ENCODE results near the gene HSD17B8. TPM values are rescaled to one million over a fixed set of nuclear protein-coding genes. Genes with fewer than 3 reads are reported as not detected.

HSD17B8 gene
- total and polyA plus RNA-seq, 4 donors, result 2.7 to 8.8 (median 4.4) TPM

DNA sequence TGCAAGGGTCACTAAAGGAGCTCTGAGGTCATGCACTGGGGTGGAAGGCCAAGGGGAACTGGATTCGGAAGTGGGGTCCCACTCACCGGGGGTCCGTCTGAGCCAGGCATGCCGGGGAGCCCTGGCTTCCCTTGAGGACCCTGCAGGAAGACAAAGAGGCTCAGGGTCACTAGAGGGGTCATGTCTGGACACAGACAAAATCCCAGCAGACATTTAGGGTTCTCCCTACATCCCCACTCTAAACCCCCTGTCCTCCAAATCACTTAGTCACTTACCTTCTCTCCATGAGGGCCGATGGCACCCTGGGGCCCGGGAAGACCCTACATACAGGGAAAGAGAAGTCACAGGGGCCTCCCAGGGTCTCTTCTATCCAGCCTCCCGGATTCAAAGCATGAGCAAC lies 27.5 kb upstream of the HSD17B8 start:
- no peaks in the 10 kb centered on the region for H3K36me3 ChIP-seq (ENCODE audit: control insufficient read depth in 1 of 2, insufficient read depth in 2 of 2, low read length in 1 of 2)
- ATAC-seq (ENCODE audit: low FRiP score), result no peak
- intact Hi-C loops (cut with DNase I), result no loop called here
- H3K27ac ChIP-seq (ENCODE audit: low read depth in 1 of 2, low read length in 2 of 2), result no peak overlapping the region
- H3K4me3 ChIP-seq (ENCODE audit: low read length in 2 of 2), result no peak overlapping the region
- H3K27me3 ChIP-seq (ENCODE audit: control insufficient read depth in 1 of 2, insufficient read depth in 2 of 2, low read length in 1 of 2), result no peaks in the 10 kb centered on the region
- no peaks in the 10 kb centered on the region for H3K9me3 ChIP-seq (ENCODE audit: control insufficient read depth, low read length)
- 86 to 91% methylated on average over 7 of the region's 7 CpGs for WGBS, 2 donors
- DNase-seq, result peak in 1 of 2 donors; percentile 55
- H3K4me1 ChIP-seq (ENCODE audit: control insufficient read depth in 1 of 2, insufficient read depth in 2 of 2, low read length in 2 of 2), result no peaks in the 10 kb centered on the region

DNA sequence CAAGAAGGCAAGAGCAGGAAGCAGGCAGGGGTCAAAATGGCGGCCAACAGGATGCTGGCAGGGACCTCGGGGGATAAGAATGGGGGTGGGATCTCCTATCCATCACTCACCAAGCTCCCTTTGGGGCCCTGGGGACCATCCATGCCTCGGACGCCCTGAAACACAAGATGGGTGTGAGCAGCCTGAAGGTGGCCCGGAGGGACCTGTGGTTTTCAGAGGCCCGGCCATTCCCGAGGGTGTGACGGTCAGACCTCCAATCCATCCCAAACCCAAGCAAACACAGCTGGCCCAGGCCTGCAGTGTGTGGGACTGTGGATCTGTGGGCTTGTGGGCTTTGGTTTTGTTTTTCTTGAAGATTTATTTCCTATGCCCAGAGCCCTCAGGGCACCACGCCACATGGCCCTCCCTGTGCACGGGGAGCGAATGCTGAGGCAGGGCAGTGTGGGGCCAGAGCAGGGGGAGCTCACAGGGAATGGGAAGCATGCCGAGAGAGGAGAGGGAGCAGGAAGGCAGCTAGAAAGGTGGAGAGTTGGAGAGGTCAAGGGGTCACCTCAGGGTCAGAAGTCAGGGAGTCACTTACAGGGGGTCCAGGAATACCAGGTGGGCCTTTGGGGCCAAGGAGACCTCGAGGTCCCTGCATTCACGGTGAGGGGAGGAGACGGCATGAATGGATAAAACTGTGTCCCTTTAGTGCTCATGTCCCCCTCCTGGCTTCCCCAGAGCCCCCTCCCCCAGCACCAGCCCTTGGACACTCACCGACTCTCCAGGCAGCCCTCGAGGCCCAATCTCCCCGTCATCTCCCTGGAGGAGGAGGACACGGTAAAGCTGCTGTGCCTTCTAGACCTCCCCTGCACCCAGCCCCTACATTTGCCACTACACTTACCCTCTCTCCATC lies 26.7 kb upstream of the HSD17B8 start:
- ATAC-seq (ENCODE audit: low FRiP score), result no peak
- no peak for DNase-seq
- 79 to 81% methylated on average over 19 of the region's 19 CpGs for WGBS, 2 donors

DNA sequence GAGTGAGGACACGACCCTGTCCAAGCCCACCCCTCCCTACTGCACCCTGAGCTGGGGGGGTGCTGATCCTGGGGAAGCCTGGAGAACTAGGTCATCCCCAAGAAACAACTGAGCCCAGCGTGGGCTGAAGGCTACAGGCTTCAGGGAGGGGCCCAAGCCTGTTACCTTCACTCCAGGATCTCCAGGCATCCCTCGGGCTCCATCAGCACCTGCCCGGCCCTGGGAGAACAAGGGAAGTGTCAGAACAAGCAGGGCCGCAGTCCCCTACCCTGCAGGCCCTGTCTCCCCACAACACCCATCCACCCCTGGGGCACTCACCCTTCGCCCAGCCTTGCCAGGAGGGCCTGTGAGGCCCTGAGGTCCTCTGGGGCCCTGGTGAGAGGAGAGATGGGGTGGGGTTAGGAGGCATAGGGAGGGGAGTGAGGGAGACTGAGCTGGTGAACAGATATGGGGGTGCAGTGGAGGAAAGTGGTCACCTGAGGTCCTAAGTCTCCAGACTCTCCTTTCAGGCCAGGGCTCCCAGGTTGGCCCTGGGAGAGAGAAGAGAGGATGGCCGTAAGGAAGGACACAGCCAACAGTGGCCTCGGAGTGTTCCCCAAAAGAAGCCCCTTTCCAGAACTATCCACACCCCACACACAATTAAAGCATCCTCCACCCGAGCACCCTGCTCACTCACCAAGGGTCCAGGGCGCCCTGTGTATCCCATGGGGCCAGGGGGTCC lies 25.5 kb upstream of the HSD17B8 start:
- no peak for ATAC-seq (ENCODE audit: low FRiP score)
- whole genome bisulfite sequencing, 2 donors, result 91 to 93% methylated on average over 9 to 10 of the region's 10 CpGs
- no peaks in the 10 kb centered on the region for H3K4me1 ChIP-seq (ENCODE audit: control insufficient read depth in 1 of 2, insufficient read depth in 2 of 2, low read length in 2 of 2)
- H3K4me3 ChIP-seq (ENCODE audit: low read length in 2 of 2), result no peak overlapping the region
- H3K27ac ChIP-seq (ENCODE audit: low read depth in 1 of 2, low read length in 2 of 2), result no peak overlapping the region
- intact Hi-C loops (cut with DNase I), result no loop called here
- no peaks in the 10 kb centered on the region for H3K27me3 ChIP-seq (ENCODE audit: control insufficient read depth in 1 of 2, insufficient read depth in 2 of 2, low read length in 1 of 2)
- no peaks in the 10 kb centered on the region for H3K9me3 ChIP-seq (ENCODE audit: control insufficient read depth, low read length)
- H3K36me3 ChIP-seq (ENCODE audit: control insufficient read depth in 1 of 2, insufficient read depth in 2 of 2, low read length in 1 of 2), result no peaks in the 10 kb centered on the region
- DNase-seq, result no peak

More for the DNA sequence above, 26.7 kb upstream of the HSD17B8 start:
- Histone ChIP-seq H3K27me3 (ENCODE audit: control insufficient read depth in 1 of 2, insufficient read depth in 2 of 2, low read length in 1 of 2) (no peaks in the 10 kb centered on the region), H3K4me1 (ENCODE audit: control insufficient read depth in 1 of 2, insufficient read depth in 2 of 2, low read length in 2 of 2) (no peaks in the 10 kb centered on the region), H3K27ac (ENCODE audit: low read depth in 1 of 2, low read length in 2 of 2) (no peak overlapping the region), H3K36me3 (ENCODE audit: control insufficient read depth in 1 of 2, insufficient read depth in 2 of 2, low read length in 1 of 2) (no peaks in the 10 kb centered on the region), H3K9me3 (ENCODE audit: control insufficient read depth, low read length) (no peaks in the 10 kb centered on the region), H3K4me3 (ENCODE audit: low read length in 2 of 2) (no peak overlapping the region)
- intact Hi-C loops (cut with DNase I), result no loop called here

DNA sequence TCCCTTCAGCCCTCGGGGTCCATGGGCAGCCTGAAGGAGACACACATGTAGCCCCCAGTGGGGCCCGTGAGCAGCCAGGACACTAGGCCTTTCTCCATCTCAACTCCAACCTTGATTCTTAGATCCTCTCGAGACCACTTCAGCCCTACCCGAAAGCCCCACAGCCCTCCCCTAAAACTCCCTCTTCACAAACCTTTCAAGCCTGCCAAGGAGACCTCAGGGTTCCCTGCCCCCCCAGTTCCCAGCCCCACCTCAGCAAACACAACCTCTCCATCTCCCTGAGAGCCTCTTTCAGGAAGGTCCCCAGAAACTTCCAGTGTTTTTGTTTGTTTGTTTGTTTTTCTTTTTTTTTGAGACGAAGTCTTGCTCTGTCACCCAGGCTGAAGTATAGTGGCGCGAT lies 23.3 kb upstream of the HSD17B8 start:
- Histone ChIP-seq H3K36me3 (ENCODE audit: control insufficient read depth in 1 of 2, insufficient read depth in 2 of 2, low read length in 1 of 2) (no peaks in the 10 kb centered on the region), H3K9me3 (ENCODE audit: control insufficient read depth, low read length) (no peaks in the 10 kb centered on the region), H3K27ac (ENCODE audit: low read depth in 1 of 2, low read length in 2 of 2) (no peak overlapping the region), H3K27me3 (ENCODE audit: control insufficient read depth in 1 of 2, insufficient read depth in 2 of 2, low read length in 1 of 2) (no peaks in the 10 kb centered on the region), H3K4me1 (ENCODE audit: control insufficient read depth in 1 of 2, insufficient read depth in 2 of 2, low read length in 2 of 2) (no peaks in the 10 kb centered on the region), H3K4me3 (ENCODE audit: low read length in 2 of 2) (no peak overlapping the region)
- intact Hi-C loops (cut with DNase I), result no loop called here
- WGBS, 2 donors, result 74 to 88% methylated on average over 7 of the region's 7 CpGs
- ATAC-seq (ENCODE audit: low FRiP score) (no peak), DNase-seq (peak in 1 of 2 donors; percentile 29)

DNA sequence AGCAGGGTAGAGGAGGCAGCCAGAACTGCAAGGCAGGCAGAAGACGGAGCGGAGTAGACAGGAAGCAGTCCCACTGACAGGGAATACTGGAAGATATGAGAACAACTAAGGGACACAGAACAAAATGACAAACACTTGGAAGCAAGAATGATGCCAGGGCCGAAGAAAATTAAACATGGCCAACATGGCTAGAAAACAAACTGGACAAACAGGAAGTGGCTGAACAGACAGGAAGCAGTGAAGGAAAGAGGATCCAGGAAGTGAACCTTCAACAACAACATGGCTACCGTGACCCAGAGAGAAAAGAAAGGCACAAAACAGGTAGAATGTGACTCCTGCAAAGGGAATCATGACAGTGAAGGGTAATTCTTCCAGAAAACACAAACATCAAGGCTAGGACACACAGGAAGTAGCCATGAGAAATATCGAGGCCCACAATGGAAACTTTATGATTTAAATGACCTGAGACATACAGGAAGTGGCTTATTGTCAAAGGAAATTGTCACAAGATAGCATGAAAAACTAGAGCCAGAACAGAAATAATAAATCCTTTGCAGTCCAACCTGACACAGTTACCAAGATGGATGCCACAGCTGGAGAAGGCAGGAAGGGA lies 21.3 kb upstream of the HSD17B8 start:
- WGBS, 2 donors, result 71 to 80% methylated on average over 5 of the region's 5 CpGs
- H3K36me3 ChIP-seq (ENCODE audit: control insufficient read depth in 1 of 2, insufficient read depth in 2 of 2, low read length in 1 of 2), result no peaks in the 10 kb centered on the region
- no peak for DNase-seq
- H3K4me3 ChIP-seq (ENCODE audit: low read length in 2 of 2), result no peak overlapping the region
- H3K27me3 ChIP-seq (ENCODE audit: control insufficient read depth in 1 of 2, insufficient read depth in 2 of 2, low read length in 1 of 2), result no peaks in the 10 kb centered on the region
- H3K27ac ChIP-seq (ENCODE audit: low read depth in 1 of 2, low read length in 2 of 2), result no peak overlapping the region
- no peaks in the 10 kb centered on the region for H3K9me3 ChIP-seq (ENCODE audit: control insufficient read depth, low read length)
- intact Hi-C loops (cut with DNase I), result no loop called here
- no peaks in the 10 kb centered on the region for H3K4me1 ChIP-seq (ENCODE audit: control insufficient read depth in 1 of 2, insufficient read depth in 2 of 2, low read length in 2 of 2)
- no peak for ATAC-seq (ENCODE audit: low FRiP score)

DNA sequence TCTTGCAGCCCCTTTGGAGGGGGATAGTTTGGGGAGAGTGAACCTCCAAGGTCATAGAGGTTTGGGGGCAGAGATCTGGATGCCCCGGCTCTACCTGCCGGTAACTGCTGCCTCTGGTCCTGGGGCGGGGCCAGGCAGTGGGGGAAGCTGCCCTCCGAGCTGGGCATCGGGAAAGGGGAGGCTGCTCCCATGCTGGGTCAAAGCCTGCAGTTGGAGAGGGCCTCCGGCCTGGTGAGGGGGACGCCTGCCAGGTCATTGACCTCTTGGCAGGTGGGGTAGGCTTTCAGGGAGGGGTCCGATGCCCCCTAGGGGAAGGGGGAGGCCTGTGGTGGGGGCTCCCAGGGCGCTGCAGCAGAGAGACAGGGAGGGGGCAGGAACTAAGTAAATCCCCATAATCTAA lies 19.3 kb upstream of the HSD17B8 start:
- DNase-seq (peak in 1 of 2 donors; percentile 39), ATAC-seq (ENCODE audit: low FRiP score) (no peak)
- Histone ChIP-seq H3K4me3 (ENCODE audit: low read length in 2 of 2) (no peak overlapping the region), H3K4me1 (ENCODE audit: control insufficient read depth in 1 of 2, insufficient read depth in 2 of 2, low read length in 2 of 2) (no peaks in the 10 kb centered on the region), H3K27ac (ENCODE audit: low read depth in 1 of 2, low read length in 2 of 2) (no peak overlapping the region), H3K9me3 (ENCODE audit: control insufficient read depth, low read length) (no peaks in the 10 kb centered on the region), H3K27me3 (ENCODE audit: control insufficient read depth in 1 of 2, insufficient read depth in 2 of 2, low read length in 1 of 2) (no peaks in the 10 kb centered on the region), H3K36me3 (ENCODE audit: control insufficient read depth in 1 of 2, insufficient read depth in 2 of 2, low read length in 1 of 2) (no peaks in the 10 kb centered on the region)
- 72 to 87% methylated on average over 7 to 9 of the region's 9 CpGs for WGBS, 2 donors
- intact Hi-C loops (cut with DNase I), result no loop called here

DNA sequence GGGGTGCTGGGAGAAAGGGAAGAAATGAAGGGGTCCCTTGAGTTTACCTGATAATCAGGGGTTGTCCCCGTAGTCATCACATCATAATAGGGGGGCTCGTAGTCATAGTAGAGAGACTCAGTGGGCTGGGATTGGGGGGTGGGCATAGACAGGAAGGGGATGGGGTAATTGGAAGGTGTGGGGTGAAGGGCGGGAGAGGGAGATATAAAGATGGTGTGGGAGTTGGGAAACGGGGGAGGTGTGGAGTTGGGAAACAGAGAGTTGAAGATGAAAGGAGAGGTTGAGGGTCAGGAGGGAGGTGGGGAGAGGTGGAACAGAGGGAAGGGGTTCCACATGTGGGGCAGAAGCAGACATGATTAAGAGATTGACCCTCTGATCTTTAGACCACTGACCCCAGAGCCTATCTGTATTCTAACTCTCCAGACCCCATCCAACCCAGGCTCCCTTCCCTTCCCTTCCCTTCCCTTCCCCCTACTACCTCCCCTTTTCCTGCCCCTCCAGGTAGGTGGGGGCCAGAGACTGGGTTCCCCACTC lies 18.7 kb upstream of the HSD17B8 start:
- H3K27me3 ChIP-seq (ENCODE audit: control insufficient read depth in 1 of 2, insufficient read depth in 2 of 2, low read length in 1 of 2), result no peaks in the 10 kb centered on the region
- H3K36me3 ChIP-seq (ENCODE audit: control insufficient read depth in 1 of 2, insufficient read depth in 2 of 2, low read length in 1 of 2), result no peaks in the 10 kb centered on the region
- intact Hi-C loops (cut with DNase I), result no loop called here
- no peak overlapping the region for H3K4me3 ChIP-seq (ENCODE audit: low read length in 2 of 2)
- no peaks in the 10 kb centered on the region for H3K4me1 ChIP-seq (ENCODE audit: control insufficient read depth in 1 of 2, insufficient read depth in 2 of 2, low read length in 2 of 2)
- no peak for ATAC-seq (ENCODE audit: low FRiP score)
- H3K27ac ChIP-seq (ENCODE audit: low read depth in 1 of 2, low read length in 2 of 2), result no peak overlapping the region
- DNase-seq, result no peak
- no peaks in the 10 kb centered on the region for H3K9me3 ChIP-seq (ENCODE audit: control insufficient read depth, low read length)
- WGBS, 2 donors, result 91 to 93% methylated on average over 4 of the region's 4 CpGs

DNA sequence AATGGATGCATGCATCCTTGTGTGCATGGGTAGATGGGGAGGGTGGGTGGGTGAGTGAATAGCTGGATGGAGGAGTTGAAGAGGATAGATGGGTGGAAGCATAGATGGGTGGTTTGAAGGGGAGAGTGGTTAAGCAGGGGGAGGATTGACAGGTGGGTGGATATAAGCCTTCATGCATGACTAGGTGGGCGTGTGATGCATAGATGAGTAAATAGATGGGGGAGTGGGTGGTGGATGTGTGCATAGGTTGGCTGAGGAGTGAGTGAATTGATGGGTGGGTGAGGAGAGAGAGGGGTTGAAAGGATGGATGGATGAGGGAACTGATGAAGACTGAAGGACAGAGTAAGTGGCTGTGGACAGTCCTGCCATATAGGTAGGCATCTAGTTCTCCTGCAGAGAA lies 16.6 kb upstream of the HSD17B8 start:
- Histone ChIP-seq H3K27me3 (ENCODE audit: control insufficient read depth in 1 of 2, insufficient read depth in 2 of 2, low read length in 1 of 2) (no peaks in the 10 kb centered on the region), H3K36me3 (ENCODE audit: control insufficient read depth in 1 of 2, insufficient read depth in 2 of 2, low read length in 1 of 2) (no peaks in the 10 kb centered on the region), H3K9me3 (ENCODE audit: control insufficient read depth, low read length) (no peaks in the 10 kb centered on the region), H3K4me1 (ENCODE audit: control insufficient read depth in 1 of 2, insufficient read depth in 2 of 2, low read length in 2 of 2) (no peaks in the 10 kb centered on the region), H3K27ac (ENCODE audit: low read depth in 1 of 2, low read length in 2 of 2) (no peak overlapping the region), H3K4me3 (ENCODE audit: low read length in 2 of 2) (no peak overlapping the region)
- no peak for DNase-seq
- ATAC-seq (ENCODE audit: low FRiP score), result no peak
- intact Hi-C loops (cut with DNase I), result no loop called here
- WGBS, 2 donors, result 93 to 96% methylated on average over 1 of the region's 1 CpG
